ENCODE measurements around the gene USP16. TPM values are rescaled to one million over a fixed set of nuclear protein-coding genes. Genes with fewer than 3 reads are reported as not detected.

Gene USP16
- total and polyA plus RNA-seq, 2 of the 13 experiments (the other 11 are each of a cell fraction or from before 2014, with no cell fraction given): 16.5 to 46.9 TPM

DNA sequence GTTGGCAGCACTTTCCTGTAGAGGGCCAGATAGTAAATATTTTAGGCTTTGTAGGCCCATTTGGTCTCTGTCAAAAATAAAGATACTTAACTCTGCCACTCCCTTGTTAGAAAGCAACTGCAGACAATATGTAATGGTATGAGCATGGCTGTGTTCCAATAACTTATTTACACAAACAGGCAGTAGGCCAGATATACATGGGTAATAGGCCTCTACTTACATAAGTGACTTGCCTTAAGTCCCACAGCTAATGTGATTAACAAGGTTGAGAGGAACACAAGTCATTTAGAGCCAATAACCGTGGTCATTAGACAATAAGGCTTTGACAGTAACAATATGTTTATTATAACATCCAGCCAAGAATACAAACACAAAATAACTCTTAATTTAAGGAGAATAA is 31.5 kb downstream of the USP16 start (continued):
- TF ChIP-seq JDP2 (CRISPR knock-in tag; IDR thresholded peaks at IDR 0.05; ENCODE audit: borderline replicate concordance) (no peak), ZBTB8A (CRISPR knock-in tag; IDR thresholded peaks at IDR 0.05; ENCODE audit: borderline replicate concordance, low read depth) (no peak), KLF12 (CRISPR knock-in tag; IDR thresholded peaks at IDR 0.05; ENCODE audit: borderline replicate concordance) (no peak), GTF2F1 (IDR thresholded peaks at IDR 0.05; ENCODE audit: low read length) (no peak)

DNA sequence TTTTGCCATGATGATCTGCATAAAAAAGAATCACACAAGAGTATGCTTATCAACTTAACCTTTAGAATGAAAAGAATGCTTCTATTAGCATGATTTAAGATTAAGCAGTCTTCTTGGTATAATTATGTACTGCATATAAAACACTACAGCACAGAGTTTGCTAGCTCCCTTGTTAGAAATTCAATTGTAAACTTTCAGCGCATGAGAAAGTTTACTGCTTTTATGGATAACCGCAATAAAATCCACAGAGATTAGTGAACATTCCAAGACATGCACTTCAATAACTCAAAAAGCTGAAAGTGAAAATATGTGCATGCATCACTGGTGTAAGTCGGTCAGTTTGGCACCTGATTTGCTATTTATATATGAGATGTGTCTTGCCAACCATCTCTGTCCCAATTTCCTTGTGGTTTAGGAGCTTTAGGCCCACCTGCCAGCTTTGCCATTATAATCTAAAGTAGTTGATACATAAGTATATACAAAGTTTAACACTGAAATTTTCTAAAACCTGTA is 32.1 kb downstream of the USP16 start:
- peaks cover 9 to 73% of the 10 kb centered on the region in 2 experiments for H3K36me3 ChIP-seq (replicated peaks in 1 of 2; ENCODE audit: control insufficient read depth in 1 of 2, insufficient read depth in 2 of 2, low read length in 2 of 2)
- 99% methylated on average over 3 of the region's 3 CpGs for WGBS (ENCODE audit: low lambda C conversion rate)
- no peak overlapping the region for H3K4me3 ChIP-seq (replicated peaks in 1 of 3; ENCODE audit: insufficient read depth in 1 of 3, low read depth in 2 of 3, low read length in 3 of 3)
- POLR2A ChIA-PET: no interaction called here
- H3K9ac ChIP-seq (ENCODE audit: insufficient read depth, low read depth, low read length): no peak overlapping the region
- DNase-seq (ENCODE audit: low spot score) (no peak), ATAC-seq (no peak), FAIRE-seq (no peak)
- intact Hi-C loops (cut with micrococcal nuclease; ENCODE audit: unreplicated experiment): no loop called here
- no peaks in the 10 kb centered on the region for H3K79me2 ChIP-seq (ENCODE audit: insufficient read depth, low read length)
- no peaks in the 10 kb centered on the region for H4K20me1 ChIP-seq (ENCODE audit: insufficient read depth, low read length)
- CTCF ChIA-PET (ENCODE audit: low intra/inter-chr PET ratio, low total read pairs): no interaction called here
- BruUV-seq (replicated peaks): no TSS peak
- H3K27ac ChIP-seq (ENCODE audit: extremely low read length, insufficient read depth, low read length): no peak overlapping the region
- H2AFZ ChIP-seq (ENCODE audit: low read length): no peak overlapping the region
- H3K4me2 ChIP-seq (ENCODE audit: low read depth, low read length): no peak overlapping the region
- H3K9me3 ChIP-seq (ENCODE audit: low read length): no peaks in the 10 kb centered on the region
- no peaks in the 10 kb centered on the region for H3K4me1 ChIP-seq (ENCODE audit: insufficient read depth, low read length)
- in situ Hi-C loops (cut with HindIII; ENCODE audit: extremely low pct_ligation_motif_present, low pct_unique_long_range_greater_than_20kb): no loop called here
- no peaks in the 10 kb centered on the region for H3K27me3 ChIP-seq (ENCODE audit: control insufficient read depth in 1 of 2, insufficient read depth in 2 of 2, low read length in 2 of 2)
- TF ChIP-seq FOXK2 (IDR thresholded peaks at IDR 0.05): no peak
- TF ChIP-seq MTA3 (CRISPR knock-in tag; IDR thresholded peaks at IDR 0.05): no peak
- TF ChIP-seq ZNF3 (CRISPR knock-in tag; IDR thresholded peaks at IDR 0.05): no peak
- TF ChIP-seq, protein P1, sequence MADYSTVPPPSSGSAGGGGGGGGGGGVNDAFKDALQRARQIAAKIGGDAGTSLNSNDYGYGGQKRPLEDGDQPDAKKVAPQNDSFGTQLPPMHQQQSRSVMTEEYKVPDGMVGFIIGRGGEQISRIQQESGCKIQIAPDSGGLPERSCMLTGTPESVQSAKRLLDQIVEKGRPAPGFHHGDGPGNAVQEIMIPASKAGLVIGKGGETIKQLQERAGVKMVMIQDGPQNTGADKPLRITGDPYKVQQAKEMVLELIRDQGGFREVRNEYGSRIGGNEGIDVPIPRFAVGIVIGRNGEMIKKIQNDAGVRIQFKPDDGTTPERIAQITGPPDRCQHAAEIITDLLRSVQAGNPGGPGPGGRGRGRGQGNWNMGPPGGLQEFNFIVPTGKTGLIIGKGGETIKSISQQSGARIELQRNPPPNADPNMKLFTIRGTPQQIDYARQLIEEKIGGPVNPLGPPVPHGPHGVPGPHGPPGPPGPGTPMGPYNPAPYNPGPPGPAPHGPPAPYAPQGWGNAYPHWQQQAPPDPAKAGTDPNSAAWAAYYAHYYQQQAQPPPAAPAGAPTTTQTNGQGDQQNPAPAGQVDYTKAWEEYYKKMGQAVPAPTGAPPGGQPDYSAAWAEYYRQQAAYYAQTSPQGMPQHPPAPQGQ (CRISPR knock-in tag; IDR thresholded peaks at IDR 0.05; ENCODE audit: borderline replicate concordance): no peak
- no peak for TF ChIP-seq JUN (CRISPR knock-in tag; IDR thresholded peaks at IDR 0.05)
- TF ChIP-seq RNF2 (conservative IDR thresholded peaks at IDR 0.05; ENCODE audit: low read depth): no peak
- TF ChIP-seq SOX5 (CRISPR knock-in tag; IDR thresholded peaks at IDR 0.05; ENCODE audit: borderline replicate concordance): no peak
- TF ChIP-seq, protein P2, sequence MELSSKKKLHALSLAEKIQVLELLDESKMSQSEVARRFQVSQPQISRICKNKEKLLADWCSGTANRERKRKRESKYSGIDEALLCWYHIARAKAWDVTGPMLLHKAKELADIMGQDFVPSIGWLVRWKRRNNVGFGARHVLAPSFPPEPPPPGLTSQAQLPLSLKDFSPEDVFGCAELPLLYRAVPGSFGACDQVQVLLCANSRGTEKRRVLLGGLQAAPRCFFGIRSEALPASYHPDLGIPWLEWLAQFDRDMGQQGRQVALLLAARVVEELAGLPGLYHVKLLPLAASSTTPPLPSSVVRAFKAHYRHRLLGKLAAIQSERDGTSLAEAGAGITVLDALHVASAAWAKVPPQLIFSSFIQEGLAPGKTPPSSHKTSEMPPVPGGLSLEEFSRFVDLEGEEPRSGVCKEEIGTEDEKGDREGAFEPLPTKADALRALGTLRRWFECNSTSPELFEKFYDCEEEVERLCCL (CRISPR knock-in tag; IDR thresholded peaks at IDR 0.05; ENCODE audit: borderline replicate concordance): no peak
- TF ChIP-seq, protein P3, sequence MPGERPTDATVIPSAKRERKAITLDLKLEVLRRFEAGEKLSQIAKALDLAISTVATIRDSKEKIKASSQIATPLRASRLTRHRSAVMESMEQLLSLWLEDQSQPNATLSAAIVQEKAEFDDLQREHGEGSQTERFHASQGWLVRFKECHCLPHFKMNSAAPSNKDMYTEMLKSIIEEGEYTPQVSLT (CRISPR knock-in tag; IDR thresholded peaks at IDR 0.05; ENCODE audit: borderline replicate concordance, low read depth): no peak
- no peak for TF ChIP-seq NFRKB (IDR thresholded peaks at IDR 0.05)
- TF ChIP-seq ZNF441 (CRISPR knock-in tag; IDR thresholded peaks at IDR 0.05; ENCODE audit: borderline replicate concordance): no peak

Data from HepG2 (cell line).